ENCODE measurements around the gene LYSMD2. TPM values are rescaled to one million over a fixed set of nuclear protein-coding genes. Genes with fewer than 3 reads are reported as not detected.

The LYSMD2 gene
- total and polyA plus RNA-seq, 10 donors = 18.1 to 41.7 (median 33.2) TPM

DNA sequence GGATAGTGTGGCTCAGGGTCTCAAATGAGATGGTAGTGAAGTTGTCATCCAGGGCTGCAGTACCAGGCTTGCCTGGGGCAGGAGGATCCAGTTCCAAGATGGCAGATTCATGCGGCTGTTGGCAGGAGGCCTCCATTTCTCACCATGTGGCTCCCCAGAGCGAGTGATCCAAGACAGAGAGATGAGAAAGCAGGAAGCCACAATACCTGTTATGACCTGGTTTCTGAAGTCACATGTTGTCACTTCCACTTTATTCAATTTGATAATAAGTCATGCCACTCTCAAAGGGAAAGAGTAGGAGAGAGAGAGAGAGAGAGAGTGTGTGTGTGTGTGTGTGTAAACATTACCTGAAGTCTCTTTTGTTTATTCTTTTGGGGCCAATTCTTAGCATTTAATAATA, 44.1 kb upstream of the LYSMD2 start:
- no peak for DNase-seq
- Histone ChIP-seq H3K36me3 (peaks cover 3 to 80% (median 24%) of the 10 kb centered on the region in 6 donors), H3K27ac (no peak overlapping the region), H3K9me3 (no peaks in the 10 kb centered on the region), H3K27me3 (replicated peaks in 1 of 7) (no peaks in the 10 kb centered on the region), H3K4me1 (peaks cover 4 to 7% (median 5%) of the 10 kb centered on the region in 6 donors), H3K4me3 (no peak overlapping the region)
- intact Hi-C loops (cut with DNase I; ENCODE audit: low total_unique reads) = no loop called here
- TF ChIP-seq POLR2AphosphoS5 (IDR thresholded peaks at IDR 0.05) = no peak
- TF ChIP-seq, protein P1, sequence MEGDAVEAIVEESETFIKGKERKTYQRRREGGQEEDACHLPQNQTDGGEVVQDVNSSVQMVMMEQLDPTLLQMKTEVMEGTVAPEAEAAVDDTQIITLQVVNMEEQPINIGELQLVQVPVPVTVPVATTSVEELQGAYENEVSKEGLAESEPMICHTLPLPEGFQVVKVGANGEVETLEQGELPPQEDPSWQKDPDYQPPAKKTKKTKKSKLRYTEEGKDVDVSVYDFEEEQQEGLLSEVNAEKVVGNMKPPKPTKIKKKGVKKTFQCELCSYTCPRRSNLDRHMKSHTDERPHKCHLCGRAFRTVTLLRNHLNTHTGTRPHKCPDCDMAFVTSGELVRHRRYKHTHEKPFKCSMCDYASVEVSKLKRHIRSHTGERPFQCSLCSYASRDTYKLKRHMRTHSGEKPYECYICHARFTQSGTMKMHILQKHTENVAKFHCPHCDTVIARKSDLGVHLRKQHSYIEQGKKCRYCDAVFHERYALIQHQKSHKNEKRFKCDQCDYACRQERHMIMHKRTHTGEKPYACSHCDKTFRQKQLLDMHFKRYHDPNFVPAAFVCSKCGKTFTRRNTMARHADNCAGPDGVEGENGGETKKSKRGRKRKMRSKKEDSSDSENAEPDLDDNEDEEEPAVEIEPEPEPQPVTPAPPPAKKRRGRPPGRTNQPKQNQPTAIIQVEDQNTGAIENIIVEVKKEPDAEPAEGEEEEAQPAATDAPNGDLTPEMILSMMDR (IDR thresholded peaks at IDR 0.05 in 8 of 11, conservative IDR thresholded peaks at IDR 0.05 in 3 of 11) = no peak
- TF ChIP-seq POLR2A (IDR thresholded peaks at IDR 0.05) = no peak
- 41 to 86% (median 70%) methylated on average over 2 of the region's 2 CpGs for WGBS, 5 donors

DNA sequence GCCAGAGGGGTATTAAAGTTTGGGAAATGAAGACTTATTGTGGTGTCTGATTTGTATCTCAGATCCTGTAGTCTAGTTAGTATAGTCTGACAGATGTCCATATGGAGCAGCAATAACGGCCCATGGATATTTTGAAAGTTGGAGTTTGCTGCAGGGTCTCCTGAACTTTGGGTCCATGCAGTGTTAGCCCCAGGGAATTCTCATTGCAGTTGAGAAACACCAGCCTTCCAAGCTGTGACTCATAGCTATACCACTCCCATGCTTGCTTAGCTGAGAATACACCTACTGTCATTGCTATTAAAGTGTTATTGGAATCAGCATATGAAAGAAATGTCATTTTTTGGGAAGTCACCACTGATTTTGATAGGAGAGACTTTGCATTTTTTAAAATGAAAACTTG, 43.2 kb upstream of the LYSMD2 start:
- peaks cover 10 to 15% (median 12%) of the 10 kb centered on the region in 6 donors for H3K4me1 ChIP-seq
- H3K36me3 ChIP-seq = peaks cover 3 to 71% (median 22%) of the 10 kb centered on the region in 6 donors
- no peak for DNase-seq
- no peaks in the 10 kb centered on the region for H3K27me3 ChIP-seq (replicated peaks in 1 of 7)
- H3K9me3 ChIP-seq = no peaks in the 10 kb centered on the region
- 71 to 100% (median 91%) methylated on average over 1 of the region's 1 CpG for WGBS, 5 donors
- H3K4me3 ChIP-seq = no peak overlapping the region
- intact Hi-C loops (cut with DNase I; ENCODE audit: low total_unique reads) = no loop called here
- H3K27ac ChIP-seq = no peak overlapping the region
- TF ChIP-seq, protein P1 (IDR thresholded peaks at IDR 0.05 in 8 of 11, conservative IDR thresholded peaks at IDR 0.05 in 3 of 11) = no peak
- TF ChIP-seq POLR2A (IDR thresholded peaks at IDR 0.05) (no peak), POLR2AphosphoS5 (IDR thresholded peaks at IDR 0.05) (no peak)

DNA sequence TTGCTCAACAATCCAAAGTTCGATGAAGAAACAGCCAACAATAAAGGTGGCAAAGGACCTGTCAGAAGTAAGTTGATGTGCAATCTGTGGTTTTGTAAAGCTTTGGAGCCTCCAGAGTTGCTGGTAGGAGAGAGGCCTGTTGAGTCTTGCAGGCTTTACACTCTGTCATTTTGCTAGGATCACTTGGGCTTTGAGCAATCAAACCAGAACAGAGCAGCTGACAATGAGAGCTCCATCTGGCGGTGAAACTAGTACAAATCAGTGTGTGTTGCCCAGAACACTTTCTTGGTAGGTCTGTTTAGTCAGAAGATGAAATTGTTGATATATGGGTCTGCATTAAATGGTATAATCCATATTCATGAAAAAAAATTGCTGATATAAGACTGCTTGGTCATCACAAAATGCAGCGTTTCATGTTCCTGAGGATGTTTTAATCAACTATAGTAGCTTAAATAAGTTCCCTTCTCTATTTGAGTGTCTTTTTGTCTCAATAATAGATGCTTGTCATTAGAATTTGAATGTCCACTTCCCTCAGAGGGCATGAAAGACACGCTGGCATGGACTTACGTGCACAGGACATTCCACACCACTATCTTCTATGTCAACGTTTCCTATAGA, 39.6 kb upstream of the LYSMD2 start:
- TF ChIP-seq POLR2AphosphoS5 (IDR thresholded peaks at IDR 0.05) = no peak
- TF ChIP-seq, protein P1 (IDR thresholded peaks at IDR 0.05 in 8 of 11, conservative IDR thresholded peaks at IDR 0.05 in 3 of 11) = peak in 10 of 11 experiments; percentile 34 to 85 (median 71)
- TF ChIP-seq POLR2A (IDR thresholded peaks at IDR 0.05) = no peak
- Histone ChIP-seq H3K27ac (no peak overlapping the region), H3K36me3 (peaks cover 0 to 67% (median 10%) of the 10 kb centered on the region in 6 donors), H3K4me3 (no peak overlapping the region), H3K27me3 (replicated peaks in 1 of 7) (no peaks in the 10 kb centered on the region), H3K9me3 (no peaks in the 10 kb centered on the region), H3K4me1 (peaks cover 10 to 19% (median 12%) of the 10 kb centered on the region in 6 donors)
- 61 to 70% (median 63%) methylated on average over 6 of the region's 6 CpGs for WGBS, 5 donors
- intact Hi-C loops (cut with DNase I; ENCODE audit: low total_unique reads) = loop anchor here (5.0 to 10.0 kb wide), 2 partner anchors 52 to 130 kb away; no protein-coding TSS in a partner anchor
- DNase-seq = no peak

DNA sequence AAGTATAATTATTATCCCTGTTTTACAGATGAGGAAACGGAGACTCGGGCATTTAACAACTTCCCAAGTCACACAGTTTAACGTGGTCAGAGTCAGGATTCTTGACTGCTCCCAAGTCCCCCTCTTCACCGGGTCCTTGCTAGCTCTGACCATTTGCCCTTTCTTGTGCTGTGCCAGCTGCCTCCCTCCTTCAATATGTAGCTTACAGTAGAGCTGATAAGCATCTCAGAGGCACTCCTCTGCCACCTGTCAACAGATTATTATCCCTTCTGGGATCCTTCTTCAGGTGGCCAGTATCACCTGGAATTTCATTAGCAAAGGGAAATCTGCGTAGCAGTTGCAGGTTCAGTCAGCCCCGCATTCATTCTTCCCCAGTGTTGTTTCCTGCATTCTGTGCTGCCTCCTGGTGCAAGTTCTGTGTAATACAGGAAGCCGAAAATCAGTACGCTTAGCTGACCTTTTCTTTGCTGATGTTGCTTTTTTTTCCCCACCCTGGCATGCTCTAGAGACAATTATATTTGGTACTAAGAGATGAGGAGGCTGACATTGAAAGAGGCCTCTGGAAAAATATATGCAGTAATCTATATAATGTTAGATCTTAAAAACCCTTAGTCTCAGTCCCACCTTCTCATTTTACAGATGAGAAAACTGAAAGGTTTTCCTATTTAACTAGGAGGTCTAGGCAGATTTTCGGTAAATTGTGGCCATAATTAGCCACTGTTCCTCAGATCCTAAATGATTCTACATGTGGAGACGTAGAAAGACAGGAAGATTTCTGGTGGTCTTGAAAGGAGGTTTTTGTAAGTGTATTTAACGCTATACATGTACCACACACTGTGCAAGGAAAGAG, 38.7 kb upstream of the LYSMD2 start:
- TF ChIP-seq, protein P1 (IDR thresholded peaks at IDR 0.05 in 8 of 11, conservative IDR thresholded peaks at IDR 0.05 in 3 of 11) = peak; percentile 63 to 90 (median 77)
- TF ChIP-seq POLR2A (IDR thresholded peaks at IDR 0.05) = no peak
- H3K4me1 ChIP-seq = peaks cover 10 to 25% (median 15%) of the 10 kb centered on the region in 6 donors
- intact Hi-C loops (cut with DNase I; ENCODE audit: low total_unique reads) = loop anchor here (5.0 to 10.0 kb wide), 2 partner anchors 51 to 129 kb away; no protein-coding TSS in a partner anchor
- H3K27me3 ChIP-seq (replicated peaks in 1 of 7) = no peaks in the 10 kb centered on the region
- no peak for DNase-seq
- 52 to 62% (median 56%) methylated on average over 11 of the region's 11 CpGs for WGBS, 5 donors
- no peak overlapping the region for H3K27ac ChIP-seq
- H3K36me3 ChIP-seq = peaks cover 0 to 62% (median 10%) of the 10 kb centered on the region in 6 donors
- no peak overlapping the region for H3K4me3 ChIP-seq
- H3K9me3 ChIP-seq = no peaks in the 10 kb centered on the region

All from spleen (tissue), 11 donors.